ENCODE results near the gene CNNM2. TPM values are rescaled to one million over a fixed set of nuclear protein-coding genes. Genes with fewer than 3 reads are reported as not detected.
"Not testable (repeated sequence)": the region's sequence is repeated elsewhere in the genome, so short reads cannot be mapped to it uniquely, and the experiment has no call there.

CNNM2 gene
- total RNA-seq, 1 donor from 2014 or later = 14.3 TPM

DNA sequence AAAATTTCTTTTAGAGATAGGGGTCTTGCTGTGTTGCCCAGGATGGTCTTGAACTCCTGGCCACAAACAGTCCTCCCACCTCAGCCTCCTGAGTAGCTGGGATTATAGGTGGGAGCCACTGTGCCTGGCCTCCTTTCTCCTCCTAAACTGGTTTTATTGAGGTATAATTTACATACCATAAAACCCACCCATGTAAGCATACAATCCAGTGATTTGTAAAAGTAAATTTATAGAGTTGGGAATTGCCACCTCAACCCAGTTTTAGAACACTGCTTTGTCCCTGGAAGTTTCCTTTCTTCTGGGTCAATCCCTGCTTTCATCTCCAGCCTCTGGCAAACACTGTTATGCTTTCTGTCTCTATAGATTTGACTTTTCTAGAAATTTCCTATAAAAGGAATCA is 49.0 kb downstream of the CNNM2 start:
- Mint-ChIP-seq H3K27ac (ENCODE audit: unreplicated experiment) (no peak overlapping the region), H3K4me3 (ENCODE audit: unreplicated experiment) (no peak overlapping the region), H3K27me3 (ENCODE audit: unreplicated experiment) (no peaks in the 10 kb centered on the region), H3K9me3 (ENCODE audit: unreplicated experiment) (no peaks in the 10 kb centered on the region), H3K36me3 (ENCODE audit: unreplicated experiment) (no peaks in the 10 kb centered on the region), H3K4me1 (ENCODE audit: low read depth, unreplicated experiment) (no peaks in the 10 kb centered on the region)
- no peak for DNase-seq
- TF ChIP-seq, protein P1, sequence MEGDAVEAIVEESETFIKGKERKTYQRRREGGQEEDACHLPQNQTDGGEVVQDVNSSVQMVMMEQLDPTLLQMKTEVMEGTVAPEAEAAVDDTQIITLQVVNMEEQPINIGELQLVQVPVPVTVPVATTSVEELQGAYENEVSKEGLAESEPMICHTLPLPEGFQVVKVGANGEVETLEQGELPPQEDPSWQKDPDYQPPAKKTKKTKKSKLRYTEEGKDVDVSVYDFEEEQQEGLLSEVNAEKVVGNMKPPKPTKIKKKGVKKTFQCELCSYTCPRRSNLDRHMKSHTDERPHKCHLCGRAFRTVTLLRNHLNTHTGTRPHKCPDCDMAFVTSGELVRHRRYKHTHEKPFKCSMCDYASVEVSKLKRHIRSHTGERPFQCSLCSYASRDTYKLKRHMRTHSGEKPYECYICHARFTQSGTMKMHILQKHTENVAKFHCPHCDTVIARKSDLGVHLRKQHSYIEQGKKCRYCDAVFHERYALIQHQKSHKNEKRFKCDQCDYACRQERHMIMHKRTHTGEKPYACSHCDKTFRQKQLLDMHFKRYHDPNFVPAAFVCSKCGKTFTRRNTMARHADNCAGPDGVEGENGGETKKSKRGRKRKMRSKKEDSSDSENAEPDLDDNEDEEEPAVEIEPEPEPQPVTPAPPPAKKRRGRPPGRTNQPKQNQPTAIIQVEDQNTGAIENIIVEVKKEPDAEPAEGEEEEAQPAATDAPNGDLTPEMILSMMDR (IDR thresholded peaks at IDR 0.05; ENCODE audit: partially characterized antibody, unreplicated experiment) = no peak

DNA sequence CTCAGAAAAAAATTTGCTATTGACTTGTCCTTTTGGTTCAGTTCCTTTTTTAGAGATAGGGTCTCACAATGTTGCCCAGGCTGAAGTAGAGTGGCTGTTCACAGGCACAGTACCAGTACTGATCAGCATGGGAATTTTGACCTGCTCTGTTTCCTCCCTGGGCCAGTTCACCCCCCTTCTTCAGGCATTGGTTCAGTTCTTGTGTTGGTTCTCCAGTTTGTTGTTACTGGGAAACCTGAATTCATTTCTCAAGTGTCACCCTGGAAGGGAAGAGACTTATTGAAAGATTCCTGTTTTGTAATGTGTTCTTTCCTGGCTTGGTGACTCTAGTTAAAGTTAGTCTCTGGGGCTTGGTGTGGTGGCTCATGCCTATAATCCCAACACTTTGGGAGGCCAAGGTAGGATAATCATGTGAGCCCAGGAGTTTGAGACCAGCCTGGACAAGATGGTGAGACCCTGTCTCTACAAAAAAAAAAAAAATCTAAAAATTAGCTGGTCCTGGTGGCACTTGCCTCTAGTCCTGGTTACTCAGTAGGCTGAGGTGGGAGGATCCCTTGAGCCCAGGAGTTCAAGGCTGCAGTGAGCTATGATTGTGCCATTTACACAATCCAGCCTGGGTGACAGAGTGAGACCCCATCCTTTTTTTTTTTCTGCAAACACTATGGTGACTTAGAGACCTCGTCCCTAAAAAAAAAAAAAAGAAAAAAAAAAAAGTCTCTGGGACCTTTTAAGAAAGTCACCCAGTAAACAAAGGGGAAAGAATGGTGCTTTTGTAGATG is 52.7 kb downstream of the CNNM2 start:
- DNase-seq = no peak
- H3K9me3 Mint-ChIP-seq (ENCODE audit: unreplicated experiment) = no peaks in the 10 kb centered on the region
- TF ChIP-seq, protein P1 (IDR thresholded peaks at IDR 0.05; ENCODE audit: partially characterized antibody, unreplicated experiment) = no peak

DNA sequence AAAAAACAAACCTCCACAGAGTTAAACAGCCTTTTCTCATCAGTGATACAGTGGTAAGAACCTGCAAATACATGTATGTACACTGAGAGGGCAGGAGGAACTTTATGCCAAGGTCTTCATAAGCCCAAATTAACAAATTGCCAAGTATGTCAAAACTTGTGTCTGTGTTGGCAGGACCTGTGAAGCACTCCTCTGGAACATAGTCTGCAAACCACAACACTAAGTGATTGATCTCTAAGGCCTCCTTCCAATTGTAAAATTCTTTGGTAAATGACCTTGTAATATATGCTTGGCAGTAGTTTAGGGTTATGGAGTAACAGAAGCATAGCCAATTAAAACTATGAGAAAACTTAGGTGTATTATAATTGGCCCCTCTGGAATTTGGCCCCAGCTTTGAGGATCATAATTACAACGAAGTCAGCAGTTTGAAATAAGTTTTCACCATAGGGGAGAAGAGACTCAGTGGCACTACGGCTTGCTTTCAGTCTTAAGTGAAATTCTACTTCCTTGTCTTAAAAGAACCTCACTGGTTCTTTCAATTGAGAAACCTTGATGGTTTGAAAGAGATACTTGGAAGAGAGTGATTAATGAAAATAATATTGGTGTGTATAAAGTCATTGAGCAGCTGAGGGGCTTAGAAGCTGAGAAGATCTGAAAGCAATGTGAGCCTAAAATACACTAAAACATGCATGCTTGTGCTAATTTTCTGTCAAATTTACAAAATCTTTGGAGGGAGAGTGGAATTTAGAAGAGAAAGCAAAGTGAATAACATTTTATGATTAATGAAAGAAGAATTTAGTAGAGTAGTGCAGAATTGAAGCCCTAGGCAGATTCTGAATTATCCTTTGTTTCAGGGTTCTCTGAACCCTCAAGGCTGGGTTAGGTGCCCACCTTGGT is 57.6 kb downstream of the CNNM2 start:
- DNase-seq = no peak
- H3K4me1 Mint-ChIP-seq (ENCODE audit: low read depth, unreplicated experiment) = no peaks in the 10 kb centered on the region
- no peak overlapping the region for H3K27ac Mint-ChIP-seq (ENCODE audit: unreplicated experiment)
- H3K9me3 Mint-ChIP-seq (ENCODE audit: unreplicated experiment) = no peaks in the 10 kb centered on the region
- H3K27me3 Mint-ChIP-seq (ENCODE audit: unreplicated experiment) = no peaks in the 10 kb centered on the region
- H3K4me3 Mint-ChIP-seq (ENCODE audit: unreplicated experiment) = no peak overlapping the region
- TF ChIP-seq, protein P1 (IDR thresholded peaks at IDR 0.05; ENCODE audit: partially characterized antibody, unreplicated experiment) = no peak
- no peaks in the 10 kb centered on the region for H3K36me3 Mint-ChIP-seq (ENCODE audit: unreplicated experiment)

More for the DNA sequence above, 52.7 kb downstream of the CNNM2 start:
- Mint-ChIP-seq H3K4me1 (ENCODE audit: low read depth, unreplicated experiment) (no peaks in the 10 kb centered on the region), H3K27me3 (ENCODE audit: unreplicated experiment) (no peaks in the 10 kb centered on the region), H3K36me3 (ENCODE audit: unreplicated experiment) (no peaks in the 10 kb centered on the region), H3K27ac (ENCODE audit: unreplicated experiment) (no peak overlapping the region), H3K4me3 (ENCODE audit: unreplicated experiment) (no peak overlapping the region)

DNA sequence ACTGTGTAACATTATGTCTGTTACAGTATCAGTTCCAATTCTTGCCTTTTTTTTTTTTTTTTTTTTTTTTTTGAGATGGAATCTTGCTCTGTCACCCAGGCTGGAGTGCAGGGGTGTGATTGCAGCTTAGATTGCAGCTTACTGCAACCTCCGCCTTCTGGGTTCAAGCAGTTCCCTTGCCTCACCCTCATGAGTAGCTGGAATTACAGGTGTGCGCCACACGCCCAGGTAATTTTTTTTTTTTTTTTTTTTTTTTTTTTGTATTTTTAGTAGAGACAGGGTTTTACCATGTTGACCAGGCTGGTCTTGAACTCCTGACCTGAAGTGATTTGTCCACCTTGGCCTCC is 58.3 kb downstream of the CNNM2 start:
- H3K4me1 Mint-ChIP-seq (ENCODE audit: low read depth, unreplicated experiment); H3K4me3 Mint-ChIP-seq (ENCODE audit: unreplicated experiment); H3K9me3 Mint-ChIP-seq (ENCODE audit: unreplicated experiment); DNase-seq; H3K27me3 Mint-ChIP-seq (ENCODE audit: unreplicated experiment); H3K27ac Mint-ChIP-seq (ENCODE audit: unreplicated experiment); H3K36me3 Mint-ChIP-seq (ENCODE audit: unreplicated experiment): not testable (repeated sequence)

DNA sequence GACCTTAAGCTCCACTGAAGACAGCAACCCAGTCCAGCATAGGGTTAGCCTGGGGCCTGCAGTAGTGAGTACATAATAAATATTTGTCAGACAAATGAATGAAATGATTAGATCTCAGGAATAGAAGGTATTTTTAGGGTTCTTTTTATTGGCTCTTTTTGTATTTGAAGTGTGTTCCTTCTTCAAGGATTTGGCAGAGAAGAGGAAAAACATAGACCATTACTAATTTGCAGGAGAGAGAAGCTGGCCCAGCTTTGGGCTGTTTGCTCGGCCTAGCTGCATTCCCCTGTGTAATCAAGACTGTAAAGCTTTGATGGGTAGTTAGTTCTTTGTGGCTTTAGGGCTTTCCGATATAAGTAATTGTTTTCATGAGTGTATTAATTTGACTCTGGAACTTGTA is 64.2 kb downstream of the CNNM2 start:
- Mint-ChIP-seq H3K36me3 (ENCODE audit: unreplicated experiment) (no peaks in the 10 kb centered on the region), H3K27ac (ENCODE audit: unreplicated experiment) (no peak overlapping the region), H3K4me1 (ENCODE audit: low read depth, unreplicated experiment) (no peaks in the 10 kb centered on the region), H3K27me3 (ENCODE audit: unreplicated experiment) (no peaks in the 10 kb centered on the region), H3K4me3 (ENCODE audit: unreplicated experiment) (no peak overlapping the region), H3K9me3 (ENCODE audit: unreplicated experiment) (no peaks in the 10 kb centered on the region)
- no peak for DNase-seq
- TF ChIP-seq, protein P1 (IDR thresholded peaks at IDR 0.05; ENCODE audit: partially characterized antibody, unreplicated experiment) = no peak

Measured in glutamatergic neuron (in vitro differentiated cells).